ENCODE data around the gene ABHD16B.
"Not testable (repeated sequence)": the region's sequence is repeated elsewhere in the genome, so short reads cannot be mapped to it uniquely, and the experiment has no call there.

ABHD16B gene

GRCh38 chr20:63876489-63877036 is 15.3 kb downstream of the ABHD16B start:
- Histone ChIP-seq H3K4me3 (ENCODE audit: low read depth, low read length) (no peak overlapping the region), H3K27ac (no peak overlapping the region), H3K36me3 (replicated peaks) (peaks cover 74% of the 10 kb centered on the region), H3K27me3 (replicated peaks) (no peaks in the 10 kb centered on the region)
- no peak for DNase-seq
- no peak for TF ChIP-seq CTCF (IDR thresholded peaks at IDR 0.05; ENCODE audit: low read depth, low read length, missing control alignments)
- in situ Hi-C loops (cut with HindIII; ENCODE audit: low pct_ligation_motif_present, low sequenced_read_pairs): loop anchor here (25.0 kb wide), 1 partner anchor 289 kb away; no protein-coding TSS in a partner anchor

GRCh38 chr20:63877755-63878470 is 16.6 kb downstream of the ABHD16B start:
- in situ Hi-C loops (cut with HindIII; ENCODE audit: low pct_ligation_motif_present, low sequenced_read_pairs): loop anchor here (25.0 kb wide), 1 partner anchor 291 kb away; no protein-coding TSS in a partner anchor
- Histone ChIP-seq H3K27ac (no peak overlapping the region), H3K27me3 (replicated peaks) (no peaks in the 10 kb centered on the region), H3K4me3 (ENCODE audit: low read depth, low read length) (no peak overlapping the region), H3K36me3 (replicated peaks) (peaks cover 76% of the 10 kb centered on the region)
- no peak for DNase-seq
- no peak for TF ChIP-seq CTCF (IDR thresholded peaks at IDR 0.05; ENCODE audit: low read depth, low read length, missing control alignments)

- no peak for TF ChIP-seq CTCF (IDR thresholded peaks at IDR 0.05; ENCODE audit: low read depth, low read length, missing control alignments)
- H3K27me3 ChIP-seq (replicated peaks): no peaks in the 10 kb centered on the region
- H3K27ac ChIP-seq: no peak overlapping the region
- H3K4me3 ChIP-seq (ENCODE audit: low read depth, low read length): no peak overlapping the region
- DNase-seq: no peak
- H3K36me3 ChIP-seq (replicated peaks): peaks cover 80% of the 10 kb centered on the region
- in situ Hi-C loops (cut with HindIII; ENCODE audit: low pct_ligation_motif_present, low sequenced_read_pairs): loop anchor here (25.0 kb wide), 1 partner anchor 292 kb away; no protein-coding TSS in a partner anchor
Measured at GRCh38 chr20:63878899-63879663, 17.8 kb downstream of the ABHD16B start.

GRCh38 chr20:63880901-63881300 is 19.6 kb downstream of the ABHD16B start:
- not testable (repeated sequence) for H3K27me3 ChIP-seq (replicated peaks); DNase-seq; H3K4me3 ChIP-seq (ENCODE audit: low read depth, low read length); H3K27ac ChIP-seq
- H3K36me3 ChIP-seq (replicated peaks): peaks cover 82% of the 10 kb centered on the region
- in situ Hi-C loops (cut with HindIII; ENCODE audit: low pct_ligation_motif_present, low sequenced_read_pairs): loop anchor here (25.0 kb wide), 1 partner anchor 294 kb away; no protein-coding TSS in a partner anchor

- Histone ChIP-seq H3K36me3 (replicated peaks) (peaks cover 77% of the 10 kb centered on the region), H3K27me3 (replicated peaks) (no peaks in the 10 kb centered on the region), H3K4me3 (ENCODE audit: low read depth, low read length) (no peak overlapping the region), H3K27ac (no peak overlapping the region)
- no peak for DNase-seq
- no peak for TF ChIP-seq CTCF (IDR thresholded peaks at IDR 0.05; ENCODE audit: low read depth, low read length, missing control alignments)
- in situ Hi-C loops (cut with HindIII; ENCODE audit: low pct_ligation_motif_present, low sequenced_read_pairs): loop anchor here (25.0 kb wide), 1 partner anchor 294 kb away; no protein-coding TSS in a partner anchor
Measured at GRCh38 chr20:63881451-63882226, 20.3 kb downstream of the ABHD16B start.
